GM12878 (cell line): ENCODE results near the gene MYO16. TPM values are rescaled to one million over a fixed set of nuclear protein-coding genes. Genes with fewer than 3 reads are reported as not detected.

Source experiments
- ATAC-seq: fragments of 200-7000 bp; cut with Tn5 transposase; 3 replicates; pipeline ENCODE4 v1.9.1; 2020; ENCODE audit warnings: mild to moderate bottlenecking, moderate library complexity
- BruUV-seq: library from RNA; stranded (reverse); fragments of 400-500 nt; replicated peaks from 2 replicates; lab custom pipeline; 2021; lab: Mats Ljungman, UMichigan
- CTCF ChIA-PET: fragments of 300-600 bp; sonication (Branson Sonifier 250); formaldehyde crosslinking; extraction: SDS; loops from one replicate; lab custom pipeline; 2021; ENCODE audit warnings: inconsistent platforms; lab: Yijun Ruan, JAX
- POLR2A ChIA-PET: fragments of 350-600 bp; formaldehyde crosslinking; extraction: SDS; loops from one replicate; lab custom pipeline; 2021; ENCODE audit warnings: inconsistent platforms; lab: Charles Lee
- RAD21 ChIA-PET: fragments of 300-600 bp; sonication (Branson Sonifier 250); formaldehyde crosslinking; loops from one replicate; lab custom pipeline; 2023; ENCODE audit warnings: antibody characterized with exemption; ENCODE audit not compliant: unreplicated experiment; lab: Charles Lee
- SMC1A ChIA-PET: fragments of 300-600 bp; sonication (Branson Sonifier 250); formaldehyde crosslinking; loops from one replicate; lab custom pipeline; 2023; ENCODE audit not compliant: unreplicated experiment, uncharacterized antibody; lab: Charles Lee
- DNase-seq: peaks from one replicate; pipeline ENCODE4 v3.0.0-alpha.2; 2011; ENCODE audit warnings: low read depth, low spot score
- FAIRE-seq: peaks from 3 replicates; lab custom pipeline; 2011; peaks lifted over from hg19 to GRCh38; lab: Jason Lieb, UNC
- H2AFZ ChIP-seq: 2 replicates; pipeline ENCODE4 v1.6.0; 2011; ENCODE audit warnings: low read depth, low read length, control low read depth; ENCODE audit not compliant: control insufficient read depth
- H3K27ac ChIP-seq: 2 replicates; pipeline ENCODE4 v1.5.1; 2011; ENCODE audit warnings: control low read depth; ENCODE audit not compliant: control insufficient read depth, insufficient read depth
- H3K27me3 ChIP-seq, 2 experiments: replicated peaks in 1 of 2; 2 replicates each; pipeline versions ENCODE4 v1.6.0 to v1.6.1; 2011; ENCODE audit warnings: low read length in 1 of 2; ENCODE audit not compliant: control insufficient read depth in 2 of 2, insufficient read depth in 2 of 2
- H3K36me3 ChIP-seq, 2 experiments: 2 replicates each; pipeline ENCODE4 v1.5.1; 2011; ENCODE audit warnings: low read length in 1 of 2; ENCODE audit not compliant: control insufficient read depth in 2 of 2, insufficient read depth in 2 of 2
- H3K4me1 ChIP-seq: 2 replicates; pipeline ENCODE4 v1.6.1; 2011; ENCODE audit warnings: mild to moderate bottlenecking, low read length, moderate library complexity, mixed read lengths; ENCODE audit not compliant: control insufficient read depth, insufficient read depth
- H3K4me2 ChIP-seq: 2 replicates; pipeline ENCODE4 v1.6.0; 2011; ENCODE audit warnings: control low read depth; ENCODE audit not compliant: control insufficient read depth, insufficient read depth
- H3K4me3 ChIP-seq: fragments of 200-600 bp; sonication (generic); 2 replicates; pipeline ENCODE4 v1.5.1; 2016
- H3K79me2 ChIP-seq: 2 replicates; pipeline ENCODE4 v1.6.0; 2011; ENCODE audit warnings: low read length; ENCODE audit not compliant: control insufficient read depth, insufficient read depth
- H3K9ac ChIP-seq: 2 replicates; pipeline ENCODE4 v1.8.0; 2011; ENCODE audit warnings: low read length, control low read depth, mixed read lengths; ENCODE audit not compliant: control insufficient read depth, insufficient read depth
- H3K9me3 ChIP-seq: replicated peaks from 3 replicates; pipeline ENCODE4 v1.5.1; 2011; ENCODE audit warnings: mild to moderate bottlenecking, low read length; ENCODE audit not compliant: control insufficient read depth, insufficient read depth
- H4K20me1 ChIP-seq: 2 replicates; pipeline ENCODE4 v1.6.0; 2011; ENCODE audit not compliant: control insufficient read depth, insufficient read depth
- BCL11A ChIP-seq: IDR thresholded peaks from 2 replicates; pipeline ENCODE4 v1.6.1; 2011; ENCODE audit warnings: low read depth, low read length
- CBFB ChIP-seq: IDR thresholded peaks from 2 replicates; pipeline ENCODE4 v1.6.1; 2016; ENCODE audit warnings: antibody characterized with exemption, low read depth
- EZH2 ChIP-seq: IDR thresholded peaks from 2 replicates; pipeline ENCODE4 v1.6.1; 2012; ENCODE audit warnings: low read depth, mild to moderate bottlenecking, control low read depth, inconsistent platforms, low read length, borderline replicate concordance; ENCODE audit not compliant: control insufficient read depth
- FOXM1 ChIP-seq: IDR thresholded peaks from 2 replicates; pipeline ENCODE4 v1.6.1; 2012; ENCODE audit warnings: low read depth, mild to moderate bottlenecking, inconsistent platforms, low read length, moderate library complexity
- POU2F2 ChIP-seq: IDR thresholded peaks from 3 replicates; pipeline ENCODE4 v1.6.1; 2011; ENCODE audit warnings: low read depth, mild to moderate bottlenecking, low read length, borderline replicate concordance
- RB1 ChIP-seq: fragments of 450-650 bp; formaldehyde crosslinking; IDR thresholded peaks from 2 replicates; pipeline ENCODE4 v1.6.1; 2017; ENCODE audit warnings: mild to moderate bottlenecking, borderline replicate concordance
- SIN3A ChIP-seq: IDR thresholded peaks from 2 replicates; pipeline ENCODE4 v1.6.1; 2012; ENCODE audit warnings: low read depth, low read length, improper control_type of control experiment
- SMAD5 ChIP-seq: IDR thresholded peaks from 2 replicates; pipeline ENCODE4 v1.6.1; 2016; ENCODE audit warnings: antibody characterized with exemption, low read depth
- TCF12 ChIP-seq: IDR thresholded peaks from 2 replicates; pipeline ENCODE4 v1.6.1; 2011; ENCODE audit warnings: low read depth, mild to moderate bottlenecking, low read length
- ZNF217 ChIP-seq: fragments of 450-650 bp; IDR thresholded peaks from 2 replicates; pipeline ENCODE4 v1.6.1; 2017; ENCODE audit warnings: antibody characterized with exemption, mild to moderate bottlenecking
- WGBS: methylation state at CpG from one replicate; pipeline ENCODE4 v1.1.6; 2016; ENCODE audit warnings: low lambda C conversion rate; ENCODE audit not compliant: insufficient replicate concordance, insufficient coverage; ENCODE audit errors: missing lambda C conversion rate; 5-methylcytosine and 5-hydroxymethylcytosine counted together
- in situ Hi-C: fragments of 300-500 bp; cut with MboI; formaldehyde crosslinking; loops from 9 replicates; pipeline ENCODE4 v1.14.3; 2018; ENCODE audit warnings: mixed read lengths
- intact Hi-C: fragments of 100-400 bp; cut with micrococcal nuclease; formaldehyde crosslinking; loops from one replicate; pipeline ENCODE4 v1.14.2; 2022; ENCODE audit not compliant: unreplicated experiment
- polyA plus RNA-seq, 11 experiments: library from polyadenylated mRNA; depleted of rRNA in 4 of 11; unstranded in 6 of 11; stranded (reverse) in 5 of 11; fragments of >200 nt; fragmentation: Nextera tagmentation in 4 of 11; fragmentation: Illumina TruSeq in 1 of 11; extraction: Ambion mirVana in 4 of 11; extraction: Trizol in 1 of 11; gene quantifications; 1 replicate in 1 of 11; 2 replicates in 10 of 11; pipeline versions ENCODE4 v1.2.1 to v1.2.3, GENCODE V29; 2011 to 2016; ENCODE audit warnings: inconsistent platforms in 2 of 11, missing spikeins in 2 of 11, low read depth in 1 of 11
- total RNA-seq, 4 experiments: library from RNA; depleted of rRNA in 3 of 4; stranded (reverse); fragments of >200 nt in 3 of 4; fragmentation: Illumina TruSeq in 1 of 4; extraction: Trizol in 1 of 4; gene quantifications; 2 replicates each; pipeline versions ENCODE4 v1.2.1 to v1.2.3, GENCODE V29; 2013 to 2021
- TF ChIP-seq, protein P1 (sequence below): fragments of 450-650 bp; IDR thresholded peaks from 2 replicates; pipeline ENCODE4 v1.6.1; 2017; ENCODE audit warnings: antibody characterized with exemption, mild to moderate bottlenecking, moderate library complexity
- TF ChIP-seq, protein P2 (sequence below): IDR thresholded peaks from 2 replicates; pipeline ENCODE4 v1.6.1; 2011; ENCODE audit warnings: low read depth, mild to moderate bottlenecking, low read length, moderate library complexity, borderline replicate concordance; ENCODE audit errors: extremely low read depth

Gene MYO16
- total and polyA plus RNA-seq, 10 of the 15 experiments (the other 5 are each of a cell fraction or from before 2014, with no cell fraction given): under 0.01 to 1.7 (median 0.05) TPM; not detected in 4

GRCh38 chr13:108943842-108944241 lies 314.4 kb downstream of the MYO16 start:
- no peaks in the 10 kb centered on the region for H3K36me3 ChIP-seq
- H3K9me3 ChIP-seq: no peaks in the 10 kb centered on the region
- CTCF ChIA-PET: no interaction called here
- no peak overlapping the region for H2AFZ ChIP-seq
- SMC1A ChIA-PET: no interaction called here
- no peak for ATAC-seq
- H4K20me1 ChIP-seq: no peaks in the 10 kb centered on the region
- no peaks in the 10 kb centered on the region; a peak in 1 of 4 replicates for H3K27me3 ChIP-seq
- intact Hi-C loops: no loop called here
- FAIRE-seq: no peak
- BruUV-seq: no TSS peak
- no peaks in the 10 kb centered on the region for H3K79me2 ChIP-seq
- H3K9ac ChIP-seq: no peak overlapping the region
- POLR2A ChIA-PET: no interaction called here
- TF ChIP-seq TCF12 (no peak), FOXM1 (no peak), CBFB (no peak), POU2F2 (no peak), SMAD5 (no peak), BCL11A (no peak), SIN3A (no peak), RB1 (no peak), EZH2 (no peak), ZNF217 (no peak)
- TF ChIP-seq, protein P1, sequence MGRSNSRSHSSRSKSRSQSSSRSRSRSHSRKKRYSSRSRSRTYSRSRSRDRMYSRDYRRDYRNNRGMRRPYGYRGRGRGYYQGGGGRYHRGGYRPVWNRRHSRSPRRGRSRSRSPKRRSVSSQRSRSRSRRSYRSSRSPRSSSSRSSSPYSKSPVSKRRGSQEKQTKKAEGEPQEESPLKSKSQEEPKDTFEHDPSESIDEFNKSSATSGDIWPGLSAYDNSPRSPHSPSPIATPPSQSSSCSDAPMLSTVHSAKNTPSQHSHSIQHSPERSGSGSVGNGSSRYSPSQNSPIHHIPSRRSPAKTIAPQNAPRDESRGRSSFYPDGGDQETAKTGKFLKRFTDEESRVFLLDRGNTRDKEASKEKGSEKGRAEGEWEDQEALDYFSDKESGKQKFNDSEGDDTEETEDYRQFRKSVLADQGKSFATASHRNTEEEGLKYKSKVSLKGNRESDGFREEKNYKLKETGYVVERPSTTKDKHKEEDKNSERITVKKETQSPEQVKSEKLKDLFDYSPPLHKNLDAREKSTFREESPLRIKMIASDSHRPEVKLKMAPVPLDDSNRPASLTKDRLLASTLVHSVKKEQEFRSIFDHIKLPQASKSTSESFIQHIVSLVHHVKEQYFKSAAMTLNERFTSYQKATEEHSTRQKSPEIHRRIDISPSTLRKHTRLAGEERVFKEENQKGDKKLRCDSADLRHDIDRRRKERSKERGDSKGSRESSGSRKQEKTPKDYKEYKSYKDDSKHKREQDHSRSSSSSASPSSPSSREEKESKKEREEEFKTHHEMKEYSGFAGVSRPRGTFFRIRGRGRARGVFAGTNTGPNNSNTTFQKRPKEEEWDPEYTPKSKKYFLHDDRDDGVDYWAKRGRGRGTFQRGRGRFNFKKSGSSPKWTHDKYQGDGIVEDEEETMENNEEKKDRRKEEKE: no peak
- TF ChIP-seq, protein P2, sequence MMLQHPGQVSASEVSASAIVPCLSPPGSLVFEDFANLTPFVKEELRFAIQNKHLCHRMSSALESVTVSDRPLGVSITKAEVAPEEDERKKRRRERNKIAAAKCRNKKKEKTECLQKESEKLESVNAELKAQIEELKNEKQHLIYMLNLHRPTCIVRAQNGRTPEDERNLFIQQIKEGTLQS: no peak
- H3K4me3 ChIP-seq: no peak overlapping the region
- H3K4me1 ChIP-seq: no peaks in the 10 kb centered on the region
- RAD21 ChIA-PET: no interaction called here
- no peak overlapping the region for H3K27ac ChIP-seq
- 75% methylated on average over 7 of the region's 7 CpGs for WGBS
- no peak overlapping the region for H3K4me2 ChIP-seq
- in situ Hi-C loops: no loop called here
- DNase-seq: no peak
